Bronchial epithelial cell (primary cell): ENCODE measurements around the gene PLEKHH1. TPM values are rescaled to one million over a fixed set of nuclear protein-coding genes. Genes with fewer than 3 reads are reported as not detected.

Source experiments
- DNase-seq: peaks from one replicate; pipeline ENCODE4 v3.0.0-alpha.2; 2010; ENCODE audit warnings: low read depth
- FAIRE-seq: peaks from 2 replicates; lab custom pipeline; 2011; peaks lifted over from hg19 to GRCh38; lab: Jason Lieb, UNC
- H3K27me3 ChIP-seq: 2 replicates; pipeline ENCODE4 v1.5.1; 2011; ENCODE audit warnings: low read length; ENCODE audit not compliant: control insufficient read depth, insufficient read depth
- H3K36me3 ChIP-seq: 2 replicates; pipeline ENCODE4 v1.5.1; 2011; ENCODE audit warnings: low read length; ENCODE audit not compliant: control insufficient read depth, insufficient read depth
- H3K4me3 ChIP-seq: 2 replicates; pipeline ENCODE4 v1.5.1; 2011; ENCODE audit warnings: mild to moderate bottlenecking, low read depth, low read length, control low read depth
- total RNA-seq: library from RNA; depleted of rRNA; stranded (reverse); fragments of >200 nt; gene quantifications from 2 replicates; pipeline ENCODE4 v1.2.1, GENCODE V29; 2014
- TF ChIP-seq, protein P1 (sequence below): IDR thresholded peaks from 2 replicates; pipeline ENCODE4 v1.5.1; 2011; ENCODE audit warnings: mild to moderate bottlenecking, moderate library complexity, low read length, control low read depth, inconsistent platforms; ENCODE audit not compliant: insufficient read depth, severe bottlenecking

The PLEKHH1 gene
- total RNA-seq, 1 donor from 2014 or later = 4.7 TPM

GRCh38 chr14:67493092-67493717 is 39.9 kb upstream of the PLEKHH1 start:
- no peak for FAIRE-seq
- no peaks in the 10 kb centered on the region for H3K36me3 ChIP-seq
- no peak overlapping the region for H3K4me3 ChIP-seq
- no peaks in the 10 kb centered on the region for H3K27me3 ChIP-seq
- no peak for DNase-seq
- TF ChIP-seq, protein P1, sequence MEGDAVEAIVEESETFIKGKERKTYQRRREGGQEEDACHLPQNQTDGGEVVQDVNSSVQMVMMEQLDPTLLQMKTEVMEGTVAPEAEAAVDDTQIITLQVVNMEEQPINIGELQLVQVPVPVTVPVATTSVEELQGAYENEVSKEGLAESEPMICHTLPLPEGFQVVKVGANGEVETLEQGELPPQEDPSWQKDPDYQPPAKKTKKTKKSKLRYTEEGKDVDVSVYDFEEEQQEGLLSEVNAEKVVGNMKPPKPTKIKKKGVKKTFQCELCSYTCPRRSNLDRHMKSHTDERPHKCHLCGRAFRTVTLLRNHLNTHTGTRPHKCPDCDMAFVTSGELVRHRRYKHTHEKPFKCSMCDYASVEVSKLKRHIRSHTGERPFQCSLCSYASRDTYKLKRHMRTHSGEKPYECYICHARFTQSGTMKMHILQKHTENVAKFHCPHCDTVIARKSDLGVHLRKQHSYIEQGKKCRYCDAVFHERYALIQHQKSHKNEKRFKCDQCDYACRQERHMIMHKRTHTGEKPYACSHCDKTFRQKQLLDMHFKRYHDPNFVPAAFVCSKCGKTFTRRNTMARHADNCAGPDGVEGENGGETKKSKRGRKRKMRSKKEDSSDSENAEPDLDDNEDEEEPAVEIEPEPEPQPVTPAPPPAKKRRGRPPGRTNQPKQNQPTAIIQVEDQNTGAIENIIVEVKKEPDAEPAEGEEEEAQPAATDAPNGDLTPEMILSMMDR = no peak

GRCh38 chr14:67495827-67496226 is 37.3 kb upstream of the PLEKHH1 start:
- no peak for DNase-seq
- TF ChIP-seq, protein P1 = no peak
- Histone ChIP-seq H3K36me3 (no peaks in the 10 kb centered on the region), H3K4me3 (no peak overlapping the region), H3K27me3 (no peaks in the 10 kb centered on the region)
- no peak for FAIRE-seq

DNA sequence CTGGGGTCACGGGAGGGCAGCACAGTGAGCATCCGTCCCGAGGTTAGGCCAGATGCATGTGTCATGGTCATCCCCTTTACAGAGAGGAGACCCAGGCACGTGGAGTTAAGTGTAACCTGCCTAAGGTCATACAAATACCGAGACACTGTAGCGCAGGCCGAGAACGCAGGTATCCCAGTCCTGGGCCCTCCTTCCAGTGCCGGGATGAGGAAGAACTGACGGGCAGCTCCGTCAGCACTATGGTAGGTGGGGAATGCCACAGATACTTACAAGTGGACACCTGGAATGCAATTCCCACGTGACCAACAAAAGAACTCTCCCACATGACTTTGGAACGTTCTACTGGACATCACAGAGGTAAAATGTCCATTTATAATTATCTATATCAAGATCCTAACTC is 35.9 kb upstream of the PLEKHH1 start:
- TF ChIP-seq, protein P1 = no peak
- no peaks in the 10 kb centered on the region for H3K27me3 ChIP-seq
- DNase-seq (no peak), FAIRE-seq (no peak)
- no peak overlapping the region for H3K4me3 ChIP-seq
- no peaks in the 10 kb centered on the region for H3K36me3 ChIP-seq

- FAIRE-seq (no peak), DNase-seq (no peak)
- Histone ChIP-seq H3K4me3 (no peak overlapping the region), H3K36me3 (no peaks in the 10 kb centered on the region), H3K27me3 (no peaks in the 10 kb centered on the region)
- TF ChIP-seq, protein P1 = no peak
Observed at GRCh38 chr14:67497716-67498115, 35.4 kb upstream of the PLEKHH1 start.

DNA sequence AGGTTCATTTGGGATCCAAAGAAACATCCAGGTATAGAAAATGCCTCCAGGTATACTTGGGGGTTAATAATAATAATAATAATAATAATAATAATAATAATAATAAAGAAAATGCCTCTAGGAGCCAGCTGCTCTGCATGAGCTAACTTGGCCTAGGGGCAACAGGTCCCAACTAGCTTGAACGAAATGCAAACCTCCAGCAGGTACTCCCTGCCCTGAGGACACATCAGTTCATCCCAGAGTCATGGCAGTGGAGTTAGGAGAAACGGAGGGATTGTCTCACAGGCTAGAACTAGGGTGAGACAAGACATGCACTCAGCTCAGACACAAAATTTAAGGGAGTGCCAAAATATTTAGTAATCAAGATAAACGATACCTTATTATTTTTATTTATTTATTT is 32.1 kb upstream of the PLEKHH1 start:
- FAIRE-seq (no peak), DNase-seq (peak; percentile 32)
- H3K4me3 ChIP-seq = no peak overlapping the region
- H3K27me3 ChIP-seq = no peaks in the 10 kb centered on the region
- H3K36me3 ChIP-seq = no peaks in the 10 kb centered on the region
- TF ChIP-seq, protein P1 = no peak

DNA sequence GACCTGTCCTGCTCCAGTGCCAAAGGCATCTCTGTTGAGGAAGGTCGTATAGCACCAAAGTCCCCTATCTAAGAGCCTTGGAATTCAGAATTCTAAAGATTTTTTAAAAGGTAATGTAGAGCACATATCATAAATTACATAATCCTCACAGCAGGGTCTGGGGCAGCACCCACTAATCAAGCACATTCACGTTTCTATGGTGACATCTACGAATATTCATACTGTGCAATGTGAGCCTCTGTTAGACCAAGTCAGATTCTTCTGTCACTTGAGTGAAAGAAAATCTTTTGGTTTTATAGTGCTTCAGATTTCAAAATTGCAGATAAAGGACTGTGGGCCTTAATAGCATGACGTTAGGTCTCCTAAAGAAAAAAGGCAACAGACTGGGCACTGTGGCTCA is 31.4 kb upstream of the PLEKHH1 start:
- FAIRE-seq = no peak
- TF ChIP-seq, protein P1 = no peak
- Histone ChIP-seq H3K36me3 (no peaks in the 10 kb centered on the region), H3K4me3 (no peak overlapping the region), H3K27me3 (no peaks in the 10 kb centered on the region)
- DNase-seq = no peak
